Erythroblast (primary cell): Measurements from ENCODE around the gene DHX8.

Source experiments
- DNase-seq, 2 experiments: peaks; one replicate each; lab custom pipeline; 2025; lab: John Stamatoyannopoulos, UW
- GATA1 ChIP-seq: IDR thresholded peaks from 2 replicates; pipeline ENCODE4 v1.6.1; 2011; ENCODE audit warnings: low read depth, mild to moderate bottlenecking, control low read depth, low read length, moderate library complexity
- POLR2A ChIP-seq: IDR thresholded peaks from 2 replicates; pipeline ENCODE4 v1.6.1; 2011; ENCODE audit warnings: mild to moderate bottlenecking, low read length

DHX8 gene

GRCh38 chr17:43526886-43527648, 43.3 kb downstream of the DHX8 start:
- no peak for DNase-seq

GRCh38 chr17:43528319-43528987, 44.7 kb downstream of the DHX8 start:
- no peak for DNase-seq
- TF ChIP-seq GATA1: no peak
- TF ChIP-seq POLR2A: no peak

More at GRCh38 chr17:43526886-43527648, 43.3 kb downstream of the DHX8 start:
- no peak for TF ChIP-seq GATA1
- no peak for TF ChIP-seq POLR2A

GRCh38 chr17:43528988-43529814, 45.4 kb downstream of the DHX8 start:
- no peak for TF ChIP-seq POLR2A
- no peak for TF ChIP-seq GATA1
- DNase-seq: no peak

DNA sequence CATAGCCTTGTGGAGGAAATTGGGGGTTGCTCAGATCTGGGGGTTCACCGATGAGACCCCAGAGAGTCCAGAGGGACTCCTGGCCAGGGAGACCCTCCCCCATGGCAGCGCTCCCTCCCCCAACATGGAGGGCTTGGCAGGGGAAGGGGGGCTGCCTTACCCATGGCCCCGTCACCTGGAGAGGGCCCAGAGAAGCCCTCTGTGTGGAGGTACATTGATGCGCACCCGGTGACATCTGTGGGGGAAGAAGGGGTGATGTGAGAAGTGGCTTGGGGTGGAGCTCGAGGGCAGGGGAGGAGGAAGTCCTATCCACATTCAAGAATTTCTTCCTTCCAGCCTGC, 46.1 kb downstream of the DHX8 start:
- TF ChIP-seq GATA1 (no peak), POLR2A (no peak)

GRCh38 chr17:43530288-43531081, 46.7 kb downstream of the DHX8 start:
- no peak for DNase-seq
- TF ChIP-seq POLR2A (no peak), GATA1 (no peak)

More for the DNA sequence above, 46.1 kb downstream of the DHX8 start:
- no peak for DNase-seq

- DNase-seq: no peak
- TF ChIP-seq POLR2A: no peak
- TF ChIP-seq GATA1: no peak
Measured at GRCh38 chr17:43531082-43531378, 47.3 kb downstream of the DHX8 start.

GRCh38 chr17:43531955-43532354, 48.2 kb downstream of the DHX8 start:
- DNase-seq: peak in 1 of 2 experiments; percentile 24
- TF ChIP-seq GATA1 (no peak), POLR2A (no peak)

DNA sequence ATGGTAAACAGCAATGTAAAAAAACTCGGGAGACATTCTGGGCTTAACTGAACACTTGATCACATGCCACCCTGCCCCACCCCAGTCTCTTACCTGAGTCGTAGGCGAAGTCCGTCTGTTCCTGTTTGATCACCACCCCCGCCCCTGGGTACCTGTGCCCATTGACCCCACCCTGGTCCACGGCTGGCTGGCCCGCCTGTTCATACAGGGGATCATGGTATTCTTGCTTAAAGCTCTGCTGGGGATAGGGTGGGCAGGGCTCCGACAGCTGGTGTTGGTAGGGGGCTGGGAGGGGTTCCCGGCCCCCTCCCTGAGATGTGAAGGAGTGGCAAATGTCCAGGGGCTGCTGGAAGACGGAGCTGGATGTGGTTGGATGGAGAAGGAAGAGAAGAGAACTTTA, 48.8 kb downstream of the DHX8 start:
- DNase-seq: no peak
- no peak for TF ChIP-seq GATA1
- no peak for TF ChIP-seq POLR2A

GRCh38 chr17:43533699-43534098, 49.9 kb downstream of the DHX8 start:
- DNase-seq: no peak
- TF ChIP-seq POLR2A (no peak), GATA1 (no peak)

GRCh38 chr17:43534909-43535308, 51.1 kb downstream of the DHX8 start:
- DNase-seq: no peak
- TF ChIP-seq POLR2A (no peak), GATA1 (no peak)

- DNase-seq: no peak
- no peak for TF ChIP-seq POLR2A
- no peak for TF ChIP-seq GATA1
Measured at GRCh38 chr17:43536236-43536992, 52.6 kb downstream of the DHX8 start.

- no peak for DNase-seq
- TF ChIP-seq POLR2A (no peak), GATA1 (no peak)
Measured at GRCh38 chr17:43540821-43541674, 57.3 kb downstream of the DHX8 start.

DNA sequence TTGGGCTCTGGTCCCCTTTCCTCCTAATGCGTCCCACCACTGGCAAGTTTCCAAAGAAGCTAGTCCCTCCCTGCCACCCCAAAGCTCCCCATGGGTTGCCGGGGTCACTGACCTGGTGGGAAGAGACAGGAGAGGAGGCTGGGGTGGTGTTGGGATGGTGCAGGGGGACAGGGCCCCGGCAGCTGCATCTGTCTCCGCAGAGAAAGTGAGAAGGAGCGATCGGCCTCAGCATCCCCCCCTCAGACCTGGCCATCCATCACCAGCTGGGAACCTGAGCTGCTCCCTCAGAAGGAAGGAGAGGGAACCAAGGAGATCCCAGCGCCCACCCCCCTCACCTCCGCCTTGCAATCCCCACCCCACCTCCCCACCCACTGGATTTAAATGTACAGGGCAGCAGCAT, 59.1 kb downstream of the DHX8 start:
- no peak for DNase-seq
- TF ChIP-seq POLR2A (no peak), GATA1 (no peak)
